ENCODE data around the gene AKIRIN1.
"Not testable (repeated sequence)": the region's sequence is repeated elsewhere in the genome, so short reads cannot be mapped to it uniquely, and the experiment has no call there.

The AKIRIN1 gene

GRCh38 chr1:39046613-39047210, 55.6 kb downstream of the AKIRIN1 start:
- no peak for DNase-seq (ENCODE audit: low spot score)

DNA sequence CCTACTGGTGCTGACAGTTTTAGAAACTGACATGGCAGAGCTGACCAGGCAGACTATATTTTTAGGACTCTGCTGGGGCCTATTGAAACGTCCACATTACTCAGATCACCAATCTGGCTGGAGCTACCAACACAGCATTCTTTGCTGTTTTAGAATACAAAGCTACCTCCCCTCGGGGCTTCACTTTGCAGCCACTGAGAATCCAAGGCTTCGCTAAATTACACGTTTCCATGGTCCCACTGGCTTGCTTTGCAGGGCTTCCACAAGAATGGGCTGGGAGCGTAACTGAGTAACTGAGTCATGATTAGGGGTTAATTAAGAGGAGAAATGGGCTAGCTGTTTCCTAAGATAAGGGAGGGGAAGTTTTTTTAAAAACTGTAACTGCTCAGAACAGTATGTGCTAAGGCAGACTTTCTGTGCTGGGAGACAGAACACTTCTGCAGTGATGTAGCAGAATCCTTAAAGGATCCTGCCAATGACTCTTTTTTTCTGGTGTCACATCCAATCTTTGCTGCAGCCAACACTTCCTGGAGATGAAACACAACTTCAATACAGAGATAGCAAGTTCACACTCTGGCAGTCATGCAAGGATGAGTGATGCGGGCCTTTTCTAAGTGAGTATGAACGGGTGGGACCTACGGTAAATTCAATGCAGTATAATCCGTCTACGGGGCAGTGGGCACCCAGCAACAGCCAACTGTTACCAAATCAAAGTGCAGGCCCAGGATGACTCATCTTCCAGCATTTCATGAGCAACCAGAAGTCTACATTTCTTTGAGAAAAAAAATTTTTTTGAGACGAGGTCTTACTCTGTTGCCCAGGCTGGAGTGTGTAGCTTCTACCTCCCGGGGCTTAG, 56.5 kb downstream of the AKIRIN1 start:
- no peak for DNase-seq (ENCODE audit: low spot score)

GRCh38 chr1:39048745-39049370, 57.8 kb downstream of the AKIRIN1 start:
- no peak for DNase-seq (ENCODE audit: low spot score)

DNA sequence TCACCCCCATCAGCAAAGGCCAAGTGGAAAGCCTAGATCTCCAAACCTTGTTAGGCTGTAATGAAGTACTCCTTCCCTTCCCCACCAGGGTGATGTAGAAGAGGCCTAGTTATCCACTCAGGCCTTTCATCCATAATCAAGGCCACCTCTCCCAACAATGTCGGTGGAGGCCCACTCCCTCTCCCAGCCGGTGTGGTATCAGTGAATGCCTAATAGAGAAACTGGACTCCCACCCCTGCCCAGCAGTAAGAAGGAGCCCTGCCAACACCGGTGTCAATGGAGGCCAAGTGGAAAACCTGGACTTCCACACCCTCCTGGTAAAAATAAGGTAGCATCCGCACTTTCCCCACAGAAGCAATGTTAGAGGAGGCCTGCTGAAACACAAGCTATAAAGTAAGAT, 58.9 kb downstream of the AKIRIN1 start:
- DNase-seq (ENCODE audit: low spot score), result no peak

DNA sequence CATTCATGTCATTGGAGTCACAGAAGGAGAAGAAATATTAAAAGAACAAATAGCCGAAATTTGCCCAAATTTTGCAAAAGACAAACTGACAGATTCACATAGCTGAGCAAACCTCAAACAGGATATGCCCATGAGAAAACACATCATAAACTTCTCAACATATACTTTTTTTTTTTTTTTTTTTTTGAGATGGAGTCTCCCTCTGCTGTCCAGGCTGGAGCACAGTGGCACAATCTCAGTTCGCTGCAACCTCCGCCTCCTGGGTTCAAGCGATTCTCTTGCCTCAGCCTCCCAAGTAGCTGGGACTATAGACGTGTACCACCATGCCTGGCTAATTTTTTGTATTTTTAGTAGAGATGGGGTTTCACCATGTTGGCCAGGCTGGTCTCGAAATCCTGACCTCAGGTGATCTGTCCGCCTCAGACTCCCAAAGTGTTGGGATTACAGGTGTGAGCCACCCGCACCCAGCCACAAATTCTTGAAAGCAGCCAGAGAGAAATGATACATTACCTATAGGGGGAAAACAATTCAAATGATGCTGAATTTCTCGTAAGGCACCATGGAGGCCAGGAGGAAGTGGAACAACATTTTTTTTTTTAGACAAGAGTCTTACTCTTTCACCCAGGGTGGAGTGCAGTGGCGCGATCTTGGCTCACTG, 60.2 kb downstream of the AKIRIN1 start:
- DNase-seq (ENCODE audit: low spot score), result not testable (repeated sequence)

- DNase-seq (ENCODE audit: low spot score), result no peak
Observed at GRCh38 chr1:39051956-39052355, 60.9 kb downstream of the AKIRIN1 start.

DNA sequence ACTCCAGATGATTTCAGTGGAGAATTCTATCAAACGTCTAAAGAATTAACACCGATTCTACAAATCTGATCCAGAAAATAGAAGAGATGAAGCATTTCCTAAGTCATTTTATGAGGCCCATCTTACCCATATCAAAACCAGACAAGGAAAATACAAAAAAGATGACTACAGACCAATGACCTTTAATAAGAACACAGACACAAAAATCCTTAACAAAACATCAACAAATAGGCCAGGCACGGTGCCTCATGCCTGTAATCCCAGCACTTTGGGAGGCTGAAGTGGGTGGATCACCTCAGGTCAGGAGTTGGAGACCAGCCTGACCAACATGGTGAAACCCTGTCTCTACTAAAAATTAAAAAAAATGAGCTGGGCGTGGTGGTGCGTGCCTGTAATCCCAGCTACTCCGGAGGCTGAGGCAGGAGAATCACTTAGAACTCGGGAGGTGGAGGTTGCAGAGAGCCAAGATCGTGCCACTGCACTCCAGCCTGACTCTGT, 64.2 kb downstream of the AKIRIN1 start:
- DNase-seq (ENCODE audit: low spot score), result not testable (repeated sequence)

All from globus pallidus (tissue), 1 donor.